Heart left ventricle (tissue), 13 donors: ENCODE results near the gene TRAPPC12.

Experiments
- CTCF ChIP-seq, 12 donors: fragments of 200-600 bp; sonication (generic) in 4 of 12; IDR thresholded peaks; one replicate each; pipeline versions ENCODE4 v1.5.0 to v1.8.0; 2018 to 2022; ENCODE audit warnings: antibody characterized with exemption in 12 of 12, mild to moderate bottlenecking in 5 of 12
- POLR2A ChIP-seq, 2 donors: fragments of 450-650 bp; IDR thresholded peaks; one replicate each; pipeline ENCODE4 v1.6.1; 2017; ENCODE audit warnings: antibody characterized with exemption in 2 of 2, mild to moderate bottlenecking in 2 of 2, moderate library complexity in 2 of 2
- donor health status: ischemic (EF 13 %, LVEDD 7.1; RV severe dilation, severe dysfunction).
- donor health status: DM: no; HTN: yes; CAD: no.
- donor health status: DM: no; HTN: no; CAD: no.
- donor health status: ischemic (EF 25% LVEDD 6.9; RV normal size, moderate dysfunction).
- donor health status: ischemic (EF 25% LVEDD 5.7; RV mildly dilated, moderate dysfunction).
- donor health status: ischemic (EF 35%, LVEDD 5.7; RV mildly dilated, moderate dysfunction).
- donor health status: nonischemic (EF 11% LVEDD 7.7; RV severe dilation, severe dysfunction).
- donor health status: DM: yes; HTN: yes; CAD: no.
- donor health status: PGD.
- donor health status: ischemic (EF 29% LVEDD 5.4; RV normal size, mild dysfunction).
- donor health status: nonischemic (EF 23%, LVEDD 6.1; RV moderate dilation, normal function).

- TF ChIP-seq POLR2A (IDR thresholded peaks at IDR 0.05) (no peak), CTCF (IDR thresholded peaks at IDR 0.05) (no peak)
Observed at GRCh38 chr2:3406501-3406900, 27.0 kb downstream of the TRAPPC12 start.
